Measurements from ENCODE around the gene ZBED4.

- no peak for TF ChIP-seq CTCF (IDR thresholded peaks at IDR 0.05)
- TF ChIP-seq POLR2A (IDR thresholded peaks at IDR 0.05): no peak
Measured at GRCh38 chr22:49829044-49829853, 24.4 kb upstream of the ZBED4 start.

Measured in Peyer's patch (tissue), 4 donors.